BJ (cell line): Measurements from ENCODE around the gene HOXC11. TPM values are rescaled to one million over a fixed set of nuclear protein-coding genes. Genes with fewer than 3 reads are reported as not detected.

Source experiments
- CTCF ChIA-PET: fragments of 350-600 bp; formaldehyde crosslinking; extraction: SDS; loops from one replicate; lab custom pipeline; 2021; ENCODE audit warnings: antibody characterized with exemption, inconsistent platforms; lab: Yijun Ruan, JAX
- POLR2A ChIA-PET: fragments of 300-600 bp; sonication (Branson Sonifier 250); formaldehyde crosslinking; extraction: SDS; loops from one replicate; lab custom pipeline; 2021; ENCODE audit warnings: antibody characterized with exemption; lab: Charles Lee
- DNase-seq: peaks from one replicate; pipeline ENCODE4 v3.0.0-alpha.2; 2011; ENCODE audit warnings: low read depth
- H3K27me3 ChIP-seq: 2 replicates; pipeline ENCODE4 v1.6.0; 2011; ENCODE audit warnings: low read length; ENCODE audit not compliant: control insufficient read depth, insufficient read depth
- H3K36me3 ChIP-seq: 2 replicates; pipeline ENCODE4 v1.5.1; 2011; ENCODE audit warnings: low read length; ENCODE audit not compliant: control insufficient read depth, insufficient read depth
- H3K4me3 ChIP-seq: 2 replicates; pipeline ENCODE4 v1.5.1; 2011; ENCODE audit warnings: low read depth, mild to moderate bottlenecking, control low read depth, low read length
- polyA plus RNA-seq: library from polyadenylated mRNA; depleted of rRNA; stranded (reverse); fragments of >200 nt; gene quantifications from 2 replicates; pipeline ENCODE4 v1.2.3, GENCODE V29; 2011
- TF ChIP-seq, protein P1 (sequence below): IDR thresholded peaks from 2 replicates; pipeline ENCODE4 v1.5.1; 2011; ENCODE audit warnings: low read depth, mild to moderate bottlenecking, control low read depth, inconsistent platforms, low read length, moderate library complexity; ENCODE audit not compliant: insufficient read depth

HOXC11 gene
- polyA plus RNA-seq, 1 experiment, result 4.9 TPM

DNA sequence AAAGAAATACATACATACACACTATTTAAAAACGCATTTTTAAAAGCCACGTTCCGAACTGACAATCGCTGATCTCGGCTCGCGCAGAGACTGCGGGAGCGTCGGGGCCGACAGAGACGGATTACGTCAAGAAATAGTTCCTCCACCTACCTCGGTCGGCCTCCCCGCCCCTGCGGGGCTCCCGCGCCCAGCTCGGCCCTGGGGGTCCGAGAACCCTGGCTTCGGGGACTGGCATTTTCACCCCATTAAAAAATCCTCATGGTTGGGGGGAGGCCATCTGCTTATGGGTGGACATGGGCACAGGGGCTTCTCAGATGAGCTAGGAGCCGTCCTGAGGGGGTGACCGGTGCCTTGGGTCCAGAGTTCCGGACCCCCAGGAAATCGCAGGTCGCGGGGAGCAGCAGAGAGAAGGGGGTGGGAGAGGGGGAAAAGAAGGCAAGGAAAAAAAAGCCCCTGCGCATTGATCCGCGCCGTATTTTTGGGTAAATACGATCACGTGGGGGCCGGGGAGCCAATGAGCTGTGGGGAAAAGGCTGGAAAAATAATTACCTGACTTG, 26.7 kb downstream of the HOXC11 start:
- POLR2A ChIA-PET, result interaction anchor here (0.7 kb wide), 1 partner anchor 246 kb away, joined by 3 read pairs; no protein-coding TSS in a partner anchor
- CTCF ChIA-PET, result interaction anchor here (0.6 to 16.8 kb wide), 17 partner anchors 8 to 326 kb away, joined by 3 to 213 read pairs (median 5); partner anchors contain the start of genes COPZ1, HOXC10, HOXC5 and HOXC8
- H3K27me3 ChIP-seq, result peaks cover 2% of the 10 kb centered on the region; the same call in 1 of the 2 replicates
- peak overlapping the region; percentile 73 for H3K4me3 ChIP-seq
- no peaks in the 10 kb centered on the region for H3K36me3 ChIP-seq
- DNase-seq, result no peak
- TF ChIP-seq, protein P1, sequence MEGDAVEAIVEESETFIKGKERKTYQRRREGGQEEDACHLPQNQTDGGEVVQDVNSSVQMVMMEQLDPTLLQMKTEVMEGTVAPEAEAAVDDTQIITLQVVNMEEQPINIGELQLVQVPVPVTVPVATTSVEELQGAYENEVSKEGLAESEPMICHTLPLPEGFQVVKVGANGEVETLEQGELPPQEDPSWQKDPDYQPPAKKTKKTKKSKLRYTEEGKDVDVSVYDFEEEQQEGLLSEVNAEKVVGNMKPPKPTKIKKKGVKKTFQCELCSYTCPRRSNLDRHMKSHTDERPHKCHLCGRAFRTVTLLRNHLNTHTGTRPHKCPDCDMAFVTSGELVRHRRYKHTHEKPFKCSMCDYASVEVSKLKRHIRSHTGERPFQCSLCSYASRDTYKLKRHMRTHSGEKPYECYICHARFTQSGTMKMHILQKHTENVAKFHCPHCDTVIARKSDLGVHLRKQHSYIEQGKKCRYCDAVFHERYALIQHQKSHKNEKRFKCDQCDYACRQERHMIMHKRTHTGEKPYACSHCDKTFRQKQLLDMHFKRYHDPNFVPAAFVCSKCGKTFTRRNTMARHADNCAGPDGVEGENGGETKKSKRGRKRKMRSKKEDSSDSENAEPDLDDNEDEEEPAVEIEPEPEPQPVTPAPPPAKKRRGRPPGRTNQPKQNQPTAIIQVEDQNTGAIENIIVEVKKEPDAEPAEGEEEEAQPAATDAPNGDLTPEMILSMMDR, result no peak

DNA sequence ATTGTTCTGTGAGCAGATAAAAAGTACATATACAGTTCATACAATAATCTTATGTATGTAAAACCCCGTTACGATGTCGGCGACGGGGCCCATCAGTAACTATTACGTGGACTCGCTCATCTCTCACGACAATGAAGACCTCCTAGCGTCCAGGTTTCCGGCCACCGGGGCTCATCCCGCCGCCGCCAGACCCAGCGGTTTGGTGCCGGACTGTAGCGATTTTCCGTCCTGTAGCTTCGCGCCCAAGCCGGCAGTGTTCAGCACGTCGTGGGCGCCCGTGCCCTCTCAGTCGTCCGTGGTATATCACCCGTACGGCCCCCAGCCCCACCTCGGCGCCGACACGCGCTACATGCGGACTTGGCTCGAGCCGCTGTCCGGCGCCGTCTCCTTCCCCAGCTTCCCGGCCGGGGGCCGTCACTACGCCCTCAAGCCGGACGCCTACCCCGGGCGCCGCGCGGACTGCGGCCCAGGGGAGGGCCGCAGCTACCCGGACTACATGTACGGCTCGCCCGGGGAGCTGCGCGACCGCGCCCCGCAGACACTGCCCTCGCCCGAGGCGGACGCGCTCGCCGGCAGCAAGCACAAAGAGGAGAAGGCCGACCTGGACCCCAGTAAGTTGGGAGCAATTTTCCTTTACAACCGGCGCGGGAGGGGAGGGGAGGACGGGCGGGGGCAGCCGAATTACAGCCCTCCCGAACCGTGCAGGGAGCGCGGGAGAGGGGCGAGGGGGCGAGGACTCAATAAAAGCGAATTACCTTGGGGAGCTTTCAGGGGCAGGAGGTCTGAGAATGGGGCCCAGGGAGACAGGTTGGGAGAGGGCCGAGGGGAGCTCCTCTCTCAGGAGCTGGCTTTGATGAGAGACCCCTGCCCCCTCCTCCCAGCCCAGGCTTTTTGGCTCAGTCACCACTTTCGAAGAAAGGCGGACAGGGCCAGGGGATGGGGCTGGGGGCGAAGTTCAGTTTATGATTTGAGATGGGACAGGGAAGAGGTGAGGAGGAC, 27.5 kb downstream of the HOXC11 start, which contains the start of gene HOXC9:
Gene HOXC9, plus strand, starts transcription at position 46 of the 999 bp plus-strand sequence. Its CDS starts 28 bp downstream, at position 74.
- Histone ChIP-seq H3K27me3 (no peaks in the 10 kb centered on the region; the same call in 1 of the 2 replicates), H3K36me3 (no peaks in the 10 kb centered on the region), H3K4me3 (peak within 1 kb of the TSS; percentile 73)
- ChIA-PET POLR2A (interaction anchor here (0.7 kb wide), 2 partner anchors 189 to 247 kb away, joined by 3 to 8 read pairs; partner anchors contain the start of gene SMUG1), CTCF (interaction anchor here (0.7 to 16.8 kb wide), 17 partner anchors 8 to 325 kb away, joined by 3 to 213 read pairs (median 5); partner anchors contain the start of genes COPZ1, HOXC10, HOXC5 and HOXC8)
- TF ChIP-seq, protein P1, result no peak
- no peak for DNase-seq

DNA sequence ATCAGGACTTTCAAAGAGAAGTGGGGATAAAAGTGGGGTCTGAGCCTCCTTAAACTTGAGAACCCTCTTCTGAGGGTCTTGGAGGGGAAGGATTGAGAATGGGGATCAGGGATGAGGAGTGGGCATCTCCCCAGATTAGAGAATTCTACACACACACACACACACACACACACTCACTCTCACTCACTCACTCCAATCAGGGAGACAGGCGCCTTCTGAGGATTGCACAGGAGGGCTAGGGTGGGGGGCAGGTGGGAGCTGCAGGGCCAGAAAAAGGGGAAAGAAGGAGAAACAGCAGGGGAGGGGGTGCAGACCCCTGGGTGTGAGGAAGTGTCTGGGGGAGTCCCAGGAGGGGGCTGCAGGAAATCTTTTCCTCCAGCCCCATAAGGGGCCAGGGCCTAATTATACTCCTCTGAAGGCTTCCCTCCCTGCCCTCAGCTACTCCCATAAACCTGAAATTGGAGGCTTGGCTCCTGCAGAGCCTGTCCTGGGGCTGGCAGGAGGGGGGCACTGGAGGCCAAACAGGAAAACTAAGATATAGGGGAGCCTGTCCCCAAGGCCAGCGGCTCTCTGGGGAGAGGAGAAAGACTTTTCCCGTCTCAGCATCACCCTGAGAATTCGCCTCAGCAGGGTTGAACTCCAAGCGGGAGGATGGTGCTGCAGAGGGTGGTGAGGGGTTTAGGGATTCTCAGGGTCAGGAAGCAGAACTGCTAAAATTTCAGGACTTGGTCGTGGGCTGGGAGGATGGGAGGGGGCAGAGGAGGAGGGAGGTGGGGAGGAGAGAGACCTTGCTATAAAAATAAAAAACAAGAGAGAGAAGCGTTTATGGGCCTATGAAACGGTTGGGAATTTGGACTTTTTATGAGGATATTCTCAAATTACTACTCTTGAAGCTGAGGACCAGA, 28.6 kb downstream of the HOXC11 start:
- no peak for DNase-seq
- CTCF ChIA-PET, result interaction anchor here (1.2 to 16.8 kb wide), 8 partner anchors 10 to 255 kb away, joined by 3 to 213 read pairs (median 20); partner anchors contain the start of gene HOXC10
- no peaks in the 10 kb centered on the region for H3K36me3 ChIP-seq
- no peaks in the 10 kb centered on the region; the same call in 1 of the 2 replicates for H3K27me3 ChIP-seq
- TF ChIP-seq, protein P1, result no peak
- H3K4me3 ChIP-seq, result peak overlapping the region; percentile 73
- POLR2A ChIA-PET, result no interaction called here

DNA sequence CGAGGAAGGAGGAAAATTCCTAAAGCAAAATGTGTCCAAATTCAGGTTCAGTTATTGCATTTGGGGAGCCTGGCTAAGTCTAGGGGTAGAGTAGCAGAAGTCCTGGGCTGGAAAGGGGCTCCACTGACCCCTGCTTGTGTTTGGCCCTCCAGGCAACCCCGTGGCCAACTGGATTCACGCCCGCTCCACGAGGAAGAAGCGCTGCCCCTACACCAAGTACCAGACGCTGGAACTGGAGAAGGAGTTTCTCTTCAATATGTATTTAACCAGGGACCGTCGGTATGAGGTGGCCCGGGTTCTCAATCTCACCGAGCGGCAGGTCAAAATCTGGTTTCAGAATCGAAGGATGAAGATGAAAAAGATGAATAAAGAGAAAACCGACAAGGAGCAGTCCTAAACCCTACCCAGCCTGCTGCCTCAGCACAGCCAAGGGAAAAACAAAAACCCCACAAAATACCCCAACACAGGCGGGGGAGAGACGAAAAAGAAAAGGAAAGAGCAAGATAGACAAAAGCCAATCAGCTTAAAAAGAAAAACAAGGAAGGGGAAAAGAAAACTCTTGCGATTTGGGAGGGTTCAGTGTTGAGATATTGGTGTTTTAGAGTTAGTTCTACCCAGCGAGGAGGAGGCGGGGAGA, 29.5 kb downstream of the HOXC11 start:
- H3K4me3 ChIP-seq, result no peak overlapping the region
- no peaks in the 10 kb centered on the region for H3K36me3 ChIP-seq
- POLR2A ChIA-PET, result no interaction called here
- CTCF ChIA-PET, result interaction anchor here (1.2 to 16.8 kb wide), 5 partner anchors 16 to 256 kb away, joined by 3 to 213 read pairs (median 81); partner anchors contain the start of gene HOXC10
- no peaks in the 10 kb centered on the region; the same call in 1 of the 2 replicates for H3K27me3 ChIP-seq
- TF ChIP-seq, protein P1, result no peak
- no peak for DNase-seq
